Fibroblast of upper back skin (primary cell): ENCODE data around the gene EYS.
"Not testable (repeated sequence)": the region's sequence is repeated elsewhere in the genome, so short reads cannot be mapped to it uniquely, and the experiment has no call there.

Experiments used
- DNase-seq: peaks from one replicate; pipeline ENCODE4 v3.0.0-alpha.2; 2013

Gene EYS

GRCh38 chr6:64006246-64006645, 1700.8 kb downstream of the EYS start:
- DNase-seq = no peak

DNA sequence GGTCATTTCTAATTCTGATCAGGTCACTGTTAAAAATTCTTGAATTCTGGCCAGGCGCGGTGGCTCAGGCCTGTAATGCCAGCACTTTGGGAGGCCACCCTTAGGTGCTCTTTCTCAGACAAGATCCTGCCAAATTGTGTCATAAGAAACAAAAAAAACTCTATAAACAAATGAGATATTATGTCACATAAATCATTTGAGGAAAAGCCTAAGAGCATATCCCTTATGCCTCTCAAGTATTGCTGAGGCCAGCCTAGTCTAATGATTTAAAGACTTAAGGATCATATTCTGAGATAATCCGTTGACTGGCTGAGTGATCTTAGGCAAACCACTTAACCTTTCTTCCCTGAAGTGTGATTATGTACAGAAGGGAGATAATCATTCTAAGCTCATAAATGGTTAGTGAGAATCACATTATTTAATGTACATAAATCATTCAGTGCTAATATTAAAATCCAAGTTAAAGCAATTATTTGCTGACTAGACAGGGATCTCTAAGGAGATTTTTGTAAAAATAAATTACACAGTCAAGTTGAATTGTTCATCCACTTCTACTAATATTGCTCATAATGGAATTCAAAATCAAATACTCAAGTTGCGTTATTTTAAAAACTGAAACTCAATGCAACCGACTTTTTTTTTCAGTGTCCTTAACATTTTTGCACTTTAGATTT, 1706.1 kb downstream of the EYS start:
- no peak for DNase-seq

GRCh38 chr6:63999613-64000012, 1707.4 kb downstream of the EYS start:
- no peak for DNase-seq

GRCh38 chr6:63998991-63999390, 1708.0 kb downstream of the EYS start:
- DNase-seq = no peak

DNA sequence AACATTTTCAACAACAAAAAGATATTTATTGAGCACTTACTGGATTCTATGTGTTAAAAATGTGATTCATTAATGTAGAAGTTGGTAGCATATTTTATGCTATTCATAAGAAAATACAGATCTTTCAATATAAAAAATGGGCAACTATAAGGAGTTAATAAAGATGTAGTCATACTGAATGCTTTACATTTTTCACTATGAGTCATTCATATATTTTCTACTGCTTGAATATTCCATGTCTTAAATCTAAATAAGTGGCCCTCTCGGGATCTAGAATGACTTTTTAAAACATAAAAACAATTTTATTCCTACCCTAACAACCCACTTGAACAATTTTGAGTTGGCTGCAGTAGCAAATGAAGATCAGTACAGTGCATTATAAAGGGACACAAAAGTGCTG, 1709.3 kb downstream of the EYS start:
- peak; percentile 59 for DNase-seq

GRCh38 chr6:63997221-63997620, 1709.8 kb downstream of the EYS start:
- peak; percentile 13 for DNase-seq

DNA sequence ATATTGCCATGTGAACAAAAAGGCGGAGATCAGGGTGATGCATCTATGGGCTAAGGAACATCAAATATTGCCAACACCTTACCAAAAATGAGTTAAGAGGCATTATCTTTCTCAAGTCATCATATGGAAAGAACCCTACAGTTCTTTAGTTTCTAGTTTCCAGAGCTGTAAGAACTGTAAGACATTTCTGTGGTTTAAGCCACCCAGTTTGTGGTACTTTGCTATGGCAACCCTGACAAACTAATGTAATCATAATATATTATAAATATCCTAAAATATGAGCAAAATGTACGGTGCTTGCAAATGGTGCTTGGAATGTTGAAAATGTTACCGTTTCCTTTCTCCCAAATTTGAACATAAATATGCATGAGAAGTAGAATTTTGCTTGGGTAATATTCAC, 1721.8 kb downstream of the EYS start:
- peak; percentile 59 for DNase-seq

- no peak for DNase-seq
Measured at GRCh38 chr6:63975699-63976098, 1731.3 kb downstream of the EYS start.

- DNase-seq = no peak
Measured at GRCh38 chr6:63968650-63969049, 1738.4 kb downstream of the EYS start.

DNA sequence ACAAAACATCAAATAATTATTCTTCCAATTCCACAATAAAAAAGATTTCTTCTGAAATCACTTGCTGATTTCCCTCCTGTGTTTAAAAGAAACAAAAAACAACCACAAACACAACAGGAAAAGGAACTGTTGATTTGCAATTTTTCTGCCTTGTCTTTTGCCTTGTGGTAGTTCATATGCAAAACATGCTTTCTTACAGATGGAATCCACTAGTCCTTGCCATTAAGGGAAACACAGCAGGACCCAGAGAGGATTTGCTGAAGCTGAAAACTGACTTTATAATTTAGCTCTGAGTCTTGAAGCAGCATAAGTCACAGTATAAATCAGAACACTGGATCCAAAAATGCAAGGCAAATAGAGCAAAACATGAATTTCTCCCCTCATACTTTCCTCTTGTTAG, 1742.7 kb downstream of the EYS start:
- no peak for DNase-seq

DNA sequence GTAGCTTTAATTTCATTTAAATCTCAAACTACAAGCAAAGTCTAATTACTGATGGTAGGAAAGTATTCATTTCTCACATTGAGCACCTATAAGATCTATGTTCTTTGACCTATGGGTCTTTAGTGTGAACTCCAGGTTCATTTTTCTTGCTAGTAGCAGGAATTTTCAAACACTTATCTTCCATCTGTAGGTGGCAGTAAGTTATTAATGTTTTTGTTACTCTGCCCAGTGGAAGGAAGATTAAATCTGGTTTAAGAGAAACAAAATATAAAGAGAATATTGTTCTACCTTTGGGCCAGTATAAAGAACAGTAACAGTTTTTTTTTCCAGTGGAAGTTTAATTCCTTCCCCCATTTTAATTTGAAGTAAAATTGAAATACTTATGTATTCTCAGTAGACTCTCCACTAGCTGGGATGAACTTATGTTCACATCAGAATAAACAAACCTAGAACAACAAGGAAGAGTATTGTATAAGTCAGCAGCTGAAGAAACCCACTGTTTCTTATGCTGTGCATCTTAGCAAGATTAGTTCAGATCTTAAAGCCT, 1743.2 kb downstream of the EYS start:
- peak; percentile 7 for DNase-seq

- DNase-seq = not testable (repeated sequence)
Measured at GRCh38 chr6:63953336-63954021, 1753.5 kb downstream of the EYS start.

DNA sequence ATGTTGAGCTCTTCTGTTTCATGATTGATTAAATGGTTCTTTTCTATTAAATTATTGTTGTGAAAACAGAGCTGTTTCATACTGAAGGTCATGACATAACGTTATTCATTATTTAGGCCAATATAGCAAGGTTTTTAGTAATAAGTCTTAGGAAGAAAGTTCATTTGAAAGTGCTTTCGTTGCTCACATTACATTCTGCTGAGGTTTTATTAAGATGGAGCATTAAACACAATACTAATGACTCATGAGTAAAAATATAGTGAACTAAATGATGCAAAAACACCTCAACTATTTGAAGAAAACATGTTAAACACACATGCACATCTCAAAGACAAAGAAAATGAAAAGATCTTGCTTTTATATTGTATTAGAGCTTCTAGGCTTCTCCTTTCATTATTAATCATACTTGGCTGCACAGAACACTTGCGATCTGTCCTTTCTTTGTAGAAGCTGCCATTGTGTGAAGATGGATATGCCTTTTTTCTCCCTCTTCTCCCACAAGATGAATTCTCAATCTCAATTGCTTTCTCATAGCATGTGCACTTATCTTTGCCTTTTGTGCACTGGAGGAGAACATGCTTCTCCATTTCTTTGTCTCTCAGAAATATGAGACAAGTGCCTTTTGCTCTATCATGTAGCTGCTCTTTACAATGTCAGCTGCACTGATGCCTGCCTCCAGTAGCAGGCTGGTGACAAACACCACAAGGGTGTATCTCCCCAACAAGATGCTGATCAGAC, 1759.1 kb downstream of the EYS start:
- DNase-seq = no peak

- DNase-seq = no peak
Measured at GRCh38 chr6:63945987-63946386, 1761.0 kb downstream of the EYS start.

DNA sequence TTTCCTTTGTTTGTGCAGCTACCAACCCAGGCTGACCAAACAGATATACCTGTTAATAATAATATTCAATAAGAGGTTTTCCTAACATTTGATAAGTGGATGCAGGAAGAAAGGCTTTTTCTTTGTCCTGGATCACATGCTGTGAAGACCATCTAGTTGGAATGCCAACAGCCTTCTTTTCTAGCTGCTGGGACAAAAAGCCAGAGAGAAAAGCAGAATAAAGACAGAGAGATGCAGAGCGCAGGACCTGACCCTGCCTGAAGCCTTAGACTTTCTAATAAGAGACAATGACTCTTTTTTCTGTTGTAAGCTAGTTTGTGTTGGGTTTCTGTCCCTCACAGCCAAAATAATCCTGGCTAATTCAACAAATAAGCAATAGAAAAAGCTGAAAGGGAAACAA, 1763.2 kb downstream of the EYS start:
- no peak for DNase-seq

DNA sequence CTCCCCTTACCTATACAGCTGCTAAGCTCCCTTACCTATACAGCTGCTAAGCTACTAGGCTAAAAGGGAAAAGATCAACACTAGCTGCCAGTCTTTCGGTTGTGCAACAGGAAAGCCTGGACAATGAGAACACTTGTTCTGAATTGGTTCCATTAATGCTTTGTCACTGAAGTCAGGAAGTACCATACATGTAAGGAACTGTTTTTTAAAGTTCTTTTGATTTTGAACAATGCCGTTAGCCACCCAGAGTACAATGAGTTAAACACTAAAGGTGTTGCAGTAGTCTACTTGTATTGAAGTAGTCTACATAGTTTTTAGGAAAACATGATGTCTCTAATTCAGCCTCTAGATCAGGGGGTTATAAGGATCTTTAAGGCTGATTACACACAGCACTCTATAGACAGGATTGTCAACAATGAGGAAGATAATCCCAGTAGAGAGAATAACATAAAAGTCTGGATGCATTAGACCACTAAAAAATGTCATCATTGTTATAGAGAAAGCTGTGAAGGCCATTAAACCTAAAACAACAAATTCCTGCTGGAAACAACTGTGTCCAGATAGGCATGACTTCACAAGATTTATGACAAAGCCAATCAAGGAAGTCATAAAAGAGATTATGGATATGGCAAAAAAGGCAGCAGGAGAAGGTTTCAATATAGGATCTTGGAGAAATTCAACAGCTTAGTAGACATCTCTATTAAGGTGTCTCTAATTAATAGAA, 1765.1 kb downstream of the EYS start:
- no peak for DNase-seq

GRCh38 chr6:63940056-63940455, 1767.0 kb downstream of the EYS start:
- DNase-seq = no peak

- DNase-seq = no peak
Measured at GRCh38 chr6:63936399-63936798, 1770.6 kb downstream of the EYS start.

- DNase-seq = no peak
Measured at GRCh38 chr6:63935732-63936131, 1771.3 kb downstream of the EYS start.

- DNase-seq = not testable (repeated sequence)
Measured at GRCh38 chr6:63933948-63934347, 1773.1 kb downstream of the EYS start.

DNA sequence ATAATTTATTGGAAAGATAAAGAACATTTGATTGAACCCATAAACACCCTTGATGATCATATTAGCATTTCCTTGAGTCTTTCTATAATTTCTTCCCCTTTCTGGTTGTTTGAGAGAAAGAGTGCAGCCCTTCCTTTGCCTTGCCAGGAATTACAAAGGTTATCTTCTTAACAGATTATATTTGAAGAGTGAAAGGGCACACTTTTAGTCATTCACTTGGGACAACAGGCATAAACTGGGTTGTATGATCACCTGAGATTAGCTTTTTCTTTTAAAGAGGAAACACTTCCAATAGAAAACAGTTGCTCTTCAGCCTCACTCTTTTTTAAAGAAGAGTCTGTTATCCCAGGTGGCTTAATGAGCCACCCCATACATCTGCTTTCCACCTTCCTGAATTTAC, 1776.2 kb downstream of the EYS start:
- DNase-seq = no peak

GRCh38 chr6:63929111-63929510, 1777.9 kb downstream of the EYS start:
- DNase-seq = no peak

DNA sequence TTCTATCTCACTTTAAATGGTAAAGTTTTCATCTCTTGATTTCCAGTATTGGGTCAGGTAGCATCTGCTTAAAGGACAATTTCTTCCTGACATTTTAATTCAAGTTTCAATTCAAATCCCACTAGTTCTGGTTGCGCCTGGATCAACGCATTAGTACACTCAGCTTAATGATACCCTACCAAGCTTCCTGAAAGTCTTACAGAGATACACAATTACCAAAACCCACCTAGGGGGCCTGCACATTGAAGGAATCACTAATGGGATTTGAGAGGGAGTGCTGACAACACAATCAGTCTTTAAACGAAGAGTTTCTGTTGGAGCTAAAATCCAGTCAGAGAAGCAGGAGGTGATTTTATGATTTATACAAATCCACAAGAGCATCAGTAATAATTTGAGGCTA, 1778.4 kb downstream of the EYS start:
- no peak for DNase-seq
